HepG2 (cell line): Measurements from ENCODE around the gene PPM1G. TPM values are rescaled to one million over a fixed set of nuclear protein-coding genes. Genes with fewer than 3 reads are reported as not detected.

Experiments used
- FOXO1 ChIP-seq: sonication (generic); formaldehyde crosslinking; IDR thresholded peaks from 2 replicates; pipeline ENCODE4 v1.4.0; 2020; ENCODE audit warnings: missing genetic modification reagents
- IRX3 ChIP-seq: sonication (generic); formaldehyde crosslinking; IDR thresholded peaks from 2 replicates; pipeline ENCODE4 v1.8.1; 2023; ENCODE audit warnings: mild to moderate bottlenecking, low read depth, missing genetic modification reagents, borderline replicate concordance
- PCBP2 ChIP-seq: fragments of 200-400 bp; formaldehyde crosslinking; optimal IDR thresholded peaks from 2 replicates; pipeline ENCODE3; 2018; ENCODE audit warnings: low read length, low read depth; ENCODE audit not compliant: poor library complexity, severe bottlenecking
- RBM22 ChIP-seq: fragments of 200-400 bp; formaldehyde crosslinking; optimal IDR thresholded peaks from 2 replicates; pipeline ENCODE3; 2017; ENCODE audit warnings: mild to moderate bottlenecking, low read length, moderate library complexity
- SMAD1 ChIP-seq: sonication (generic); formaldehyde crosslinking; IDR thresholded peaks from 2 replicates; pipeline ENCODE4 v1.4.0; 2020; ENCODE audit warnings: missing genetic modification reagents, low read depth, mild to moderate bottlenecking, borderline replicate concordance
- SOX6 ChIP-seq, 2 experiments: fragments of 450-650 bp in 1 of 2; sonication (generic) in 1 of 2; formaldehyde crosslinking in 1 of 2; IDR thresholded peaks; 2 replicates each; pipeline versions ENCODE4 v1.4.0 to v1.6.1; 2017 to 2020; ENCODE audit warnings: antibody characterized with exemption in 1 of 2, mild to moderate bottlenecking in 1 of 2, missing genetic modification reagents in 1 of 2
- SRY ChIP-seq: sonication (generic); formaldehyde crosslinking; IDR thresholded peaks from 2 replicates; pipeline ENCODE4 v1.8.0; 2022; ENCODE audit warnings: mild to moderate bottlenecking, missing genetic modification reagents
- TP53 ChIP-seq: sonication (generic); formaldehyde crosslinking; conservative IDR thresholded peaks from 2 replicates; pipeline ENCODE4 v1.4.0; 2020; ENCODE audit warnings: missing genetic modification reagents
- ZC3H13 ChIP-seq: sonication (generic); formaldehyde crosslinking; IDR thresholded peaks from 2 replicates; pipeline ENCODE4 v1.8.1; 2023; ENCODE audit warnings: mild to moderate bottlenecking, missing genetic modification reagents, moderate library complexity
- ZFX ChIP-seq: sonication (generic); formaldehyde crosslinking; IDR thresholded peaks from 2 replicates; pipeline ENCODE4 v1.4.0; 2020; ENCODE audit warnings: mild to moderate bottlenecking, low read depth, missing genetic modification reagents, moderate library complexity
- ZKSCAN1 ChIP-seq: fragments of 150-350 bp; IDR thresholded peaks from 2 replicates; pipeline ENCODE4 v1.6.1; 2014; ENCODE audit warnings: low read length
- ZNF138 ChIP-seq: sonication (generic); formaldehyde crosslinking; IDR thresholded peaks from 2 replicates; pipeline ENCODE4 v1.5.0; 2020; ENCODE audit warnings: mild to moderate bottlenecking, low read depth, missing genetic modification reagents
- ZNF670 ChIP-seq: sonication (generic); formaldehyde crosslinking; IDR thresholded peaks from 2 replicates; pipeline ENCODE4 v1.8.0; 2022; ENCODE audit warnings: mild to moderate bottlenecking, missing genetic modification reagents, borderline replicate concordance
- ZNF674 ChIP-seq: sonication (generic); formaldehyde crosslinking; IDR thresholded peaks from 2 replicates; pipeline ENCODE4 v1.5.0; 2020; ENCODE audit warnings: low read depth, mild to moderate bottlenecking, missing genetic modification reagents
- polyA plus RNA-seq, 8 experiments: library from polyadenylated mRNA; depleted of rRNA in 3 of 8; stranded (reverse) in 7 of 8; unstranded in 1 of 8; fragments of >200 nt; fragmentation: Illumina TruSeq in 4 of 8; extraction: Trizol in 4 of 8; gene quantifications; 2 replicates each; pipeline versions ENCODE4 v1.2.1 to v1.2.3, GENCODE V29; 2011 to 2016; ENCODE audit warnings: low read depth in 4 of 8, missing spikeins in 1 of 8, mixed read lengths in 1 of 8; ENCODE audit not compliant: insufficient read depth in 1 of 8
- total RNA-seq, 5 experiments: library from RNA; depleted of rRNA; stranded (reverse); fragments of >200 nt; fragmentation: Illumina TruSeq; extraction: Trizol; gene quantifications; 2 replicates each; pipeline ENCODE4 v1.2.3, GENCODE V29; 2016; ENCODE audit warnings: low read depth in 1 of 5
- TF ChIP-seq, protein P1 (sequence below): sonication (generic); formaldehyde crosslinking; IDR thresholded peaks from 2 replicates; pipeline ENCODE4 v1.5.0; 2020; ENCODE audit warnings: mild to moderate bottlenecking, missing genetic modification reagents, borderline replicate concordance
- TF ChIP-seq, protein P2 (sequence below): sonication (generic); formaldehyde crosslinking; IDR thresholded peaks from 2 replicates; pipeline ENCODE4 v1.4.0; 2020; ENCODE audit warnings: missing genetic modification reagents
- TF ChIP-seq, protein P3 (sequence below): sonication (generic); formaldehyde crosslinking; IDR thresholded peaks from 2 replicates; pipeline ENCODE4 v1.4.0; 2020; ENCODE audit warnings: missing genetic modification reagents, borderline replicate concordance
- TF ChIP-seq, protein P4 (sequence below): IDR thresholded peaks from 2 replicates; pipeline ENCODE4 v1.6.1; 2016; ENCODE audit warnings: mild to moderate bottlenecking
- TF ChIP-seq, protein P5 (sequence below): IDR thresholded peaks from 2 replicates; pipeline ENCODE4 v1.6.1; 2016

The PPM1G gene
- total and polyA plus RNA-seq, 2 of the 13 experiments (the other 11 are each of a cell fraction or from before 2014, with no cell fraction given), result 58.2 to 213 TPM

DNA sequence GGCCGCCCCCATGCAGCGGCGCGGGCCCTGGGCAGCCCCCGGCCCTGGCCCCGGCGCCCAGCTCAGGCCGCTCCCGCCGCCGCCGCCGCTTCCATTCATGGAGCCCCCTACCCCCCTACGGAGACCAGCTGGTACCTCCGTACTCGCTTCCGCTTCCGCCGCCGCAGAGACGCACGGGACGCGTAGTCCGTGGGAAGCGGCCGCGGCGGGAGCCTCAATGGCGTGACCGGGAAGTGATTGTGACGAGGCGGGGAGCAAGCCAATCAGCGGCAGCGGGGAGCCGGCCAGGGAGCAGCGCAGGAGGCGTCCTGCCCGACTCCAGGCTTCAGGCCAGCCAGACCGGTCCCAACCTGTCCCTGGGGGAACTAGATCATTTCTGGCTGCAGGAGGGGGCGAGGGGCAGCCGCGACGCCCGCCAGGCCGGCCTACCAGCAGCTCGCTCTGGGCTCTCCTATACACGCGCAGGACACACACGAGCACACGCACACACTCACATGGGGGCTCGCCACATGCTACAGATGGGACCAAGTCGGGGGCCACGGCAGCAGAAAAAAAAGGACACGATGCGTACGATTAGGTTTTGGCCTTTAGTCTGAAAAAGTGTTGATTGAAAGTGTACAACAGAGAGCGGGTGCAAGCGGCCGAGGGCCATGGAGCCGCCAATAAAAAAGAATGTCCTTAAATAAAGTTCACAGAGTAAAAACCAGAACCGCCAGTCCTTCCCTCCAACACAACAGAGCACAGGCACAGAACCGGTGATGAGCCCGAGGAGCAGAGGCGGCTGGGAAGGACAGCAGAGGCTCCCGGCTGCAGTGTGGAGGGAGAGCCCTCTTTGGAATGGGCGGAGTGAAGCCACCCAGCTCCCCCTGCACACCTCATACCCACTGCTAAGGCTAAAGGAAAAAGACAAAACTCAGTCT lies 28.5 kb downstream of the PPM1G start, which contains the start of gene ZNF513 (continued):
- TF ChIP-seq, protein P1, sequence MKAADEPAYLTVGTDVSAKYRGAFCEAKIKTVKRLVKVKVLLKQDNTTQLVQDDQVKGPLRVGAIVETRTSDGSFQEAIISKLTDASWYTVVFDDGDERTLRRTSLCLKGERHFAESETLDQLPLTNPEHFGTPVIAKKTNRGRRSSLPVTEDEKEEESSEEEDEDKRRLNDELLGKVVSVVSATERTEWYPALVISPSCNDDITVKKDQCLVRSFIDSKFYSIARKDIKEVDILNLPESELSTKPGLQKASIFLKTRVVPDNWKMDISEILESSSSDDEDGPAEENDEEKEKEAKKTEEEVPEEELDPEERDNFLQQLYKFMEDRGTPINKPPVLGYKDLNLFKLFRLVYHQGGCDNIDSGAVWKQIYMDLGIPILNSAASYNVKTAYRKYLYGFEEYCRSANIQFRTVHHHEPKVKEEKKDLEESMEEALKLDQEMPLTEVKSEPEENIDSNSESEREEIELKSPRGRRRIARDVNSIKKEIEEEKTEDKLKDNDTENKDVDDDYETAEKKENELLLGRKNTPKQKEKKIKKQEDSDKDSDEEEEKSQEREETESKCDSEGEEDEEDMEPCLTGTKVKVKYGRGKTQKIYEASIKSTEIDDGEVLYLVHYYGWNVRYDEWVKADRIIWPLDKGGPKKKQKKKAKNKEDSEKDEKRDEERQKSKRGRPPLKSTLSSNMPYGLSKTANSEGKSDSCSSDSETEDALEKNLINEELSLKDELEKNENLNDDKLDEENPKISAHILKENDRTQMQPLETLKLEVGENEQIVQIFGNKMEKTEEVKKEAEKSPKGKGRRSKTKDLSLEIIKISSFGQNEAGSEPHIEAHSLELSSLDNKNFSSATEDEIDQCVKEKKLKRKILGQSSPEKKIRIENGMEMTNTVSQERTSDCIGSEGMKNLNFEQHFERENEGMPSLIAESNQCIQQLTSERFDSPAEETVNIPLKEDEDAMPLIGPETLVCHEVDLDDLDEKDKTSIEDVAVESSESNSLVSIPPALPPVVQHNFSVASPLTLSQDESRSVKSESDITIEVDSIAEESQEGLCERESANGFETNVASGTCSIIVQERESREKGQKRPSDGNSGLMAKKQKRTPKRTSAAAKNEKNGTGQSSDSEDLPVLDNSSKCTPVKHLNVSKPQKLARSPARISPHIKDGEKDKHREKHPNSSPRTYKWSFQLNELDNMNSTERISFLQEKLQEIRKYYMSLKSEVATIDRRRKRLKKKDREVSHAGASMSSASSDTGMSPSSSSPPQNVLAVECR, result peak; percentile 53
- TF ChIP-seq ZFX (CRISPR knock-in tag) (peak; percentile 57), ZNF138 (CRISPR knock-in tag) (no peak), SOX6 (IDR thresholded peaks at IDR 0.05) (no peak), SOX6 (CRISPR knock-in tag; IDR thresholded peaks at IDR 0.05) (no peak; the same call in 1 of the 2 replicates), FOXO1 (no peak), PCBP2 (no peak), ZNF670 (no peak), ZC3H13 (CRISPR knock-in tag) (peak; percentile 37; the same call in 1 of the 2 replicates), RBM22 (peak; percentile 90), SRY (CRISPR knock-in tag) (no peak), SMAD1 (0 out of 2 replicates have a peak, but pooled peaks have one; percentile 35), ZNF674 (no peak), TP53 (CRISPR knock-in tag) (no peak), ZKSCAN1 (no peak), IRX3 (CRISPR knock-in tag) (no peak)
- TF ChIP-seq, protein P2, sequence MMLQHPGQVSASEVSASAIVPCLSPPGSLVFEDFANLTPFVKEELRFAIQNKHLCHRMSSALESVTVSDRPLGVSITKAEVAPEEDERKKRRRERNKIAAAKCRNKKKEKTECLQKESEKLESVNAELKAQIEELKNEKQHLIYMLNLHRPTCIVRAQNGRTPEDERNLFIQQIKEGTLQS (CRISPR knock-in tag), result no peak
- TF ChIP-seq, protein P3, sequence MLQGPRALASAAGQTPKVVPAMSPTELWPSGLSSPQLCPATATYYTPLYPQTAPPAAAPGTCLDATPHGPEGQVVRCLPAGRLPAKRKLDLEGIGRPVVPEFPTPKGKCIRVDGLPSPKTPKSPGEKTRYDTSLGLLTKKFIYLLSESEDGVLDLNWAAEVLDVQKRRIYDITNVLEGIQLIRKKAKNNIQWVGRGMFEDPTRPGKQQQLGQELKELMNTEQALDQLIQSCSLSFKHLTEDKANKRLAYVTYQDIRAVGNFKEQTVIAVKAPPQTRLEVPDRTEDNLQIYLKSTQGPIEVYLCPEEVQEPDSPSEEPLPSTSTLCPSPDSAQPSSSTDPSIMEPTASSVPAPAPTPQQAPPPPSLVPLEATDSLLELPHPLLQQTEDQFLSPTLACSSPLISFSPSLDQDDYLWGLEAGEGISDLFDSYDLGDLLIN (CRISPR knock-in tag), result no peak
- TF ChIP-seq, protein P4, sequence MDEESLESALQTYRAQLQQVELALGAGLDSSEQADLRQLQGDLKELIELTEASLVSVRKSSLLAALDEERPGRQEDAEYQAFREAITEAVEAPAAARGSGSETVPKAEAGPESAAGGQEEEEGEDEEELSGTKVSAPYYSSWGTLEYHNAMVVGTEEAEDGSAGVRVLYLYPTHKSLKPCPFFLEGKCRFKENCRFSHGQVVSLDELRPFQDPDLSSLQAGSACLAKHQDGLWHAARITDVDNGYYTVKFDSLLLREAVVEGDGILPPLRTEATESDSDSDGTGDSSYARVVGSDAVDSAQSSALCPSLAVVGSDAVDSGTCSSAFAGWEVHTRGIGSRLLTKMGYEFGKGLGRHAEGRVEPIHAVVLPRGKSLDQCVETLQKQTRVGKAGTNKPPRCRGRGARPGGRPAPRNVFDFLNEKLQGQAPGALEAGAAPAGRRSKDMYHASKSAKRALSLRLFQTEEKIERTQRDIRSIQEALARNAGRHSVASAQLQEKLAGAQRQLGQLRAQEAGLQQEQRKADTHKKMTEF (CRISPR knock-in tag), result no peak
- TF ChIP-seq, protein P5, sequence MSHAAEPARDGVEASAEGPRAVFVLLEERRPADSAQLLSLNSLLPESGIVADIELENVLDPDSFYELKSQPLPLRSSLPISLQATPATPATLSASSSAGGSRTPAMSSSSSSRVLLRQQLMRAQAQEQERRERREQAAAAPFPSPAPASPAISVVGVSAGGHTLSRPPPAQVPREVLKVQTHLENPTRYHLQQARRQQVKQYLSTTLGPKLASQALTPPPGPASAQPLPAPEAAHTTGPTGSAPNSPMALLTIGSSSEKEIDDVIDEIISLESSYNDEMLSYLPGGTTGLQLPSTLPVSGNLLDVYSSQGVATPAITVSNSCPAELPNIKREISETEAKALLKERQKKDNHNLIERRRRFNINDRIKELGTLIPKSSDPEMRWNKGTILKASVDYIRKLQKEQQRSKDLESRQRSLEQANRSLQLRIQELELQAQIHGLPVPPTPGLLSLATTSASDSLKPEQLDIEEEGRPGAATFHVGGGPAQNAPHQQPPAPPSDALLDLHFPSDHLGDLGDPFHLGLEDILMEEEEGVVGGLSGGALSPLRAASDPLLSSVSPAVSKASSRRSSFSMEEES (CRISPR knock-in tag), result peak; percentile 45; the same call in 1 of the 2 replicates
